Keratinocyte (primary cell): Measurements from ENCODE around the gene UNC13B. TPM values are rescaled to one million over a fixed set of nuclear protein-coding genes. Genes with fewer than 3 reads are reported as not detected.

Experiments
- DNase-seq: peaks from one replicate; pipeline ENCODE4 v3.0.0-alpha.2; 2011; ENCODE audit warnings: low read depth, missing footprints, low spot score
- FAIRE-seq: peaks from 2 replicates; lab custom pipeline; 2011; peaks lifted over from hg19 to GRCh38; lab: Jason Lieb, UNC
- H2AFZ ChIP-seq: 2 replicates; pipeline ENCODE4 v1.6.0; 2012; ENCODE audit warnings: low read length, control low read depth, inconsistent platforms; ENCODE audit not compliant: control insufficient read depth
- H3K27ac ChIP-seq: 2 replicates; pipeline ENCODE4 v1.5.1; 2011; ENCODE audit warnings: low read length; ENCODE audit not compliant: control insufficient read depth, insufficient read depth
- H3K27me3 ChIP-seq: 3 replicates; pipeline ENCODE4 v1.6.0; 2011; ENCODE audit warnings: low read length; ENCODE audit not compliant: control insufficient read depth, insufficient read depth; ENCODE audit errors: extremely low read depth
- H3K36me3 ChIP-seq, 2 experiments: 2 replicates in 1 of 2; 3 replicates in 1 of 2; pipeline ENCODE4 v1.5.1; 2011; ENCODE audit warnings: low read length in 2 of 2, mild to moderate bottlenecking in 1 of 2; ENCODE audit not compliant: control insufficient read depth in 2 of 2, insufficient read depth in 2 of 2; ENCODE audit errors: extremely low read depth in 1 of 2
- H3K4me1 ChIP-seq: 3 replicates; pipeline ENCODE4 v1.5.1; 2011; ENCODE audit warnings: low read length; ENCODE audit not compliant: control insufficient read depth, insufficient read depth; ENCODE audit errors: extremely low read depth
- H3K4me2 ChIP-seq: 3 replicates; pipeline ENCODE4 v1.6.0; 2011; ENCODE audit warnings: low read depth, low read length; ENCODE audit not compliant: control insufficient read depth, insufficient read depth; ENCODE audit errors: extremely low read depth
- H3K4me3 ChIP-seq, 3 experiments: fragments of 200-600 bp in 1 of 3; sonication (generic) in 1 of 3; 2 replicates in 2 of 3; 3 replicates in 1 of 3; pipeline ENCODE4 v1.5.1; 2011 to 2016; ENCODE audit warnings: low read length in 3 of 3, mild to moderate bottlenecking in 3 of 3, control low read depth in 2 of 3, inconsistent platforms in 1 of 3, low read depth in 1 of 3, mixed read lengths in 1 of 3, mixed run types in 1 of 3, moderate library complexity in 1 of 3; ENCODE audit not compliant: control insufficient read depth in 2 of 3, insufficient read depth in 2 of 3; ENCODE audit errors: extremely low read depth in 1 of 3
- H3K79me2 ChIP-seq: 2 replicates; pipeline ENCODE4 v1.6.0; 2012; ENCODE audit warnings: low read length; ENCODE audit not compliant: control insufficient read depth, insufficient read depth
- H3K9ac ChIP-seq: 3 replicates; pipeline ENCODE4 v1.6.0; 2011; ENCODE audit warnings: low read length; ENCODE audit not compliant: control insufficient read depth, insufficient read depth; ENCODE audit errors: extremely low read depth
- H3K9me1 ChIP-seq: 3 replicates; pipeline ENCODE4 v1.6.0; 2011; ENCODE audit warnings: low read length; ENCODE audit not compliant: control insufficient read depth, insufficient read depth; ENCODE audit errors: extremely low read depth
- H3K9me3 ChIP-seq: 2 replicates; pipeline ENCODE4 v1.5.1; 2012; ENCODE audit warnings: low read depth, low read length; ENCODE audit not compliant: control insufficient read depth
- H4K20me1 ChIP-seq: 3 replicates; pipeline ENCODE4 v1.6.0; 2011; ENCODE audit warnings: low read length; ENCODE audit not compliant: control insufficient read depth, insufficient read depth; ENCODE audit errors: extremely low read depth
- CTCF ChIP-seq, 3 experiments: IDR thresholded peaks in 1 of 3; conservative IDR thresholded peaks in 1 of 3; optimal IDR thresholded peaks in 1 of 3; 2 replicates in 2 of 3; 3 replicates in 1 of 3; pipeline versions ENCODE3 to v1.5.1; 2011; ENCODE audit warnings: low read length in 3 of 3, mild to moderate bottlenecking in 3 of 3, moderate library complexity in 2 of 3, control low read depth in 1 of 3, inconsistent platforms in 1 of 3; ENCODE audit not compliant: insufficient read depth in 2 of 3; ENCODE audit errors: extremely low read depth in 1 of 3
- EZH2 ChIP-seq: IDR thresholded peaks from one replicate; pipeline ENCODE4 v1.6.1; 2012; ENCODE audit warnings: inconsistent platforms, mild to moderate bottlenecking, low read length, moderate library complexity
- dilution Hi-C: fragments of 300-500 bp; cut with MboI; formaldehyde crosslinking; loops from one replicate; pipeline ENCODE4 v1.7.0; 2020; ENCODE audit warnings: low sequenced_read_pairs; ENCODE audit not compliant: extremely low pct_ligation_motif_present
- polyA plus RNA-seq, 5 experiments: library from polyadenylated mRNA; depleted of rRNA in 3 of 5; stranded (reverse) in 3 of 5; stranded (forward) in 1 of 5; unstranded in 1 of 5; fragments of >200 nt; gene quantifications; 1 replicate in 1 of 5; 2 replicates in 3 of 5; 3 replicates in 1 of 5; pipeline versions ENCODE4 v1.2.1 to v1.2.3, GENCODE V29; 2011 to 2012; ENCODE audit warnings: missing spikeins in 2 of 5, low read depth in 1 of 5, low replicate concordance in 1 of 5

The UNC13B gene
- polyA plus RNA-seq, 1 donor (not counting 4 experiments of a cell fraction or from before 2014, with no cell fraction given) = 9.3 TPM

GRCh38 chr9:35135988-35136387 is 25.8 kb upstream of the UNC13B start:
- H3K27me3 ChIP-seq = no peaks in the 10 kb centered on the region
- TF ChIP-seq EZH2 (no peak), CTCF (optimal IDR thresholded peaks at IDR 0.05 in 1 of 3, IDR thresholded peaks at IDR 0.05 in 1 of 3, conservative IDR thresholded peaks at IDR 0.05 in 1 of 3; ENCODE audit: extremely low read depth in 1 of 3, insufficient read depth in 2 of 3, low read length in 3 of 3) (no peak)
- H3K9me3 ChIP-seq = no peaks in the 10 kb centered on the region
- H2AFZ ChIP-seq = no peak overlapping the region
- H3K9ac ChIP-seq = no peak overlapping the region
- no peaks in the 10 kb centered on the region for H4K20me1 ChIP-seq
- H3K4me1 ChIP-seq = no peaks in the 10 kb centered on the region
- no peak for FAIRE-seq
- no peak overlapping the region for H3K4me3 ChIP-seq
- no peaks in the 10 kb centered on the region for H3K36me3 ChIP-seq
- no peaks in the 10 kb centered on the region for H3K79me2 ChIP-seq
- H3K4me2 ChIP-seq = no peak overlapping the region
- no peak overlapping the region for H3K27ac ChIP-seq
- dilution Hi-C loops = no loop called here
- DNase-seq = no peak
- no peaks in the 10 kb centered on the region for H3K9me1 ChIP-seq

- H4K20me1 ChIP-seq = no peaks in the 10 kb centered on the region
- H3K27me3 ChIP-seq = no peaks in the 10 kb centered on the region
- no peak overlapping the region for H3K4me3 ChIP-seq
- H3K9me1 ChIP-seq = no peaks in the 10 kb centered on the region
- dilution Hi-C loops = no loop called here
- no peaks in the 10 kb centered on the region for H3K9me3 ChIP-seq
- no peak overlapping the region for H2AFZ ChIP-seq
- no peak overlapping the region for H3K4me2 ChIP-seq
- no peaks in the 10 kb centered on the region for H3K79me2 ChIP-seq
- FAIRE-seq = no peak
- no peaks in the 10 kb centered on the region for H3K4me1 ChIP-seq
- no peak for TF ChIP-seq CTCF (optimal IDR thresholded peaks at IDR 0.05 in 1 of 3, IDR thresholded peaks at IDR 0.05 in 1 of 3, conservative IDR thresholded peaks at IDR 0.05 in 1 of 3; ENCODE audit: extremely low read depth in 1 of 3, insufficient read depth in 2 of 3, low read length in 3 of 3)
- no peak for TF ChIP-seq EZH2
- no peaks in the 10 kb centered on the region for H3K36me3 ChIP-seq
- DNase-seq = no peak
- H3K27ac ChIP-seq = no peak overlapping the region
- H3K9ac ChIP-seq = no peak overlapping the region
Observed at GRCh38 chr9:35136866-35137265, 24.9 kb upstream of the UNC13B start.
